T-helper 22 cell (primary cell): ENCODE data around the gene EFHC1.

Source experiments
- DNase-seq: peaks from one replicate; pipeline ENCODE4 v3.0.0-alpha.2; 2020; ENCODE audit warnings: low read depth

Gene EFHC1

DNA sequence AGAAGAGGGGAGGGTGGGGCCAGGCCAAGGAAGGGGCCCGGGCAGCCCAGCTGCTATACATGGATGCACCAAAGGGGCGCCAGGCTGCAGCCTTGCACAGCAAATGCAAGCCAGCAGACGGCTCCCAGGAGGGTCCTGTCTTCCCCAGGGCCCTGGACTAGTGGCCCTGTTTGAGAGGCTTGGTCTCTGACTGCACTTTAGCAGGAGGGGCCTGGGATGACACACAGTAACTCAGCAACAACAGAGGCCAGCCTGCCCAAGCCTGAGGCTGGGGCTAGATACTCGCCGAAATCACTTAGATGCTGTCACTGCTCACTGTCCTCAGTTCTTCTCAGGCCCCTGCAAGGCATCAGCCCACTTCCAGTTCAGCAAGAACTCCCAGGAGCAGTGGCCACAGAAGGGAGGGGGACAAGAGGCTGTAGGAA lies 83.2 kb downstream of the EFHC1 start:
- no peak for DNase-seq

DNA sequence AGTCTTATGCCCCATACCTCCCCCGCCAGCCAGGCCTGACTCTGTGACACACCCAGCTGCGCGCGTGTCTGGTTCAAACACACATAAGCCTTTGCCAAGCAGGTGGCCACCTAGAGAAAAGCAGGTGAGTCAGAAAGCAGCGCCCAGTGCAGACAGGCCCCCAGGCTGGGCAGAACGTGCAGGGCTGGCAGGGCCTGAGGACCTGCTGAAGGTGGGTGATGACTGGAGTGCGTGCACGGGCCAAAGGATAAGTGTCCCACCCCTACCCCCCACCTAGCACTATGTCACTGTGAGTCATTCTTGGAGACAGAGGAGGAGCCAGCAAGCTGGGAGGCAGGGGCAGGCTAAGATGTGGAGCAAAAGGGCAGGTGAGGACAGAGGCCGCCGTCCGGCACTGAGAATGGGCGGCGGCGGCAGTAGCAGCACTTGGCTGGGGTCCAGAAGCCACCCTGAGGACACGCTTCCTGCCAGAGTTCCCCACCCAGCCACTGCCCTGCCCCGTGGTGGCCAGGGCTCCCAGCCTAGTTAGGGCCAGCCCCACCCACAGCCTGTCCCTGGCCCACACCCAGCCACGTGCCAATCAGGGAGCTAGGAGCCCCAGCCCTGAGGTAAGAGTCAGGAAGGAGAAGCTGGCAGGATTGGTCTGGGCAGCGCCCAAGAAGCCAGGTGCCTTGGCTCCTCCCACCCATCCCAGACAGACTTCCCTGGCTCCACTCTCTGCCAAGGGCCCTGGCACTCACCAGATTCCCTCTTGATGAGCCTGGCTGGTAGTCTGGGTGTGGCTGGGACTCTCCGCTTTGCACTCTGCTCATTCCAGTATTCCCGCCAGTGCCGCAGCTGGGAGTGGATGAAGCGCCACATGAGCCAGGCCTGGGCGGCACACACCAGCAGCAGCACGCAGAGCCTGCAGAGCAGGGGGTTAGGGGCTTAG lies 84.0 kb downstream of the EFHC1 start:
- DNase-seq: no peak

- DNase-seq: no peak
These were observed 84.6 kb downstream of the EFHC1 start for GRCh38 chr6:52504782-52505136.

DNA sequence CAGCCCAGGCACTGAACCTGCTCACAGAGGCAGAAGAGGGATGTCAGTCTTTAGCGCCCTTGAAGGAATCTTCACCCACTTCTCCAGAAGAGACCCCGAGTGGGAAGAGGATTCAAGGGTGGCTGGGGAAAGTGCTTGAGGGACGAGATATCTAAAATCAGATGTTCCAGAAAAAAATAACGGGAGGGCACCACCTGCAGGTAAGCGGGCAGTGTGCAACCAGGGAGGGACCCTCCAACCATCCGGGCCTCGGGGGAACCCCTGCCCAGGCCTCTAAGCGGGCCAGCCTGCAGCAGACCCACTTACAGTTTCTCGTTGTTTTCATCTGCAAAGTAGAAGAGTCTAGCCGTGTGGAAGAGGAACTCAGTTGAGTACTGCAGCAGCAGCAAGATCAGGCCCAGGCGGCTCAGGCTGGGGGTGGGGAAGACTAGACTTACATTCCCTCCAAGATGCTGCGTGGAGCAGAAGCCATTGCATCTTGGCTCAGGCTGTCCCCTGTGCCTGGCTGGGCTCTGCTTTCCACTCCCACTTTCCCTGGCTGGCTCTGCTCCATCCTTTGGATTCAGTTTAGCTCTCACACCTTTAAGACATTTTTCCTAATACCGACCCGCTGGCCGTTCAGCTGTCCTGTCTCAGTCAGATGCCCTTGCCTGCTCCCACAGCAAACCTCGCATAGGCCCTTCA lies 85.7 kb downstream of the EFHC1 start:
- DNase-seq: no peak

DNA sequence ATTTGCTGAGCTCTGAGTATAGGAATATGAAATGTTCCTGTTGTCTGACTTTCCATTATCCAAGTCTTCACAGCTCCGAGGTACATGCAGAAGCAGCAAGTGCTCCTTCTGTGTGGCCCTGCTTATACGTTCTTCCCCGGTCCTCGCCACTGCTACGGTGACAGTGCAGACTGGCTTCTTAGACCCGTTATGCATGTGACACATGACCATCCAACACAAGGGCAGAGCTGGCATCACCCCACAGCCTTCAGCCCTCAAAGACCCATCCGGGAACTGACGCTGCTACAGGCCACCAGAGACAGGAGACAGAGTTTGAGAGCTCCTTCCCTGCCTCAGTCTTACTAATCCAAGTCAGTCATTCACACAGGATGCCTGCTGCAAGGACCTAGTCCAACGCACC lies 86.3 kb downstream of the EFHC1 start:
- no peak for DNase-seq

- no peak for DNase-seq
These were observed 87.6 kb downstream of the EFHC1 start for GRCh38 chr6:52507557-52508260.

- no peak for DNase-seq
These were observed 88.2 kb downstream of the EFHC1 start for GRCh38 chr6:52508261-52508739.

DNA sequence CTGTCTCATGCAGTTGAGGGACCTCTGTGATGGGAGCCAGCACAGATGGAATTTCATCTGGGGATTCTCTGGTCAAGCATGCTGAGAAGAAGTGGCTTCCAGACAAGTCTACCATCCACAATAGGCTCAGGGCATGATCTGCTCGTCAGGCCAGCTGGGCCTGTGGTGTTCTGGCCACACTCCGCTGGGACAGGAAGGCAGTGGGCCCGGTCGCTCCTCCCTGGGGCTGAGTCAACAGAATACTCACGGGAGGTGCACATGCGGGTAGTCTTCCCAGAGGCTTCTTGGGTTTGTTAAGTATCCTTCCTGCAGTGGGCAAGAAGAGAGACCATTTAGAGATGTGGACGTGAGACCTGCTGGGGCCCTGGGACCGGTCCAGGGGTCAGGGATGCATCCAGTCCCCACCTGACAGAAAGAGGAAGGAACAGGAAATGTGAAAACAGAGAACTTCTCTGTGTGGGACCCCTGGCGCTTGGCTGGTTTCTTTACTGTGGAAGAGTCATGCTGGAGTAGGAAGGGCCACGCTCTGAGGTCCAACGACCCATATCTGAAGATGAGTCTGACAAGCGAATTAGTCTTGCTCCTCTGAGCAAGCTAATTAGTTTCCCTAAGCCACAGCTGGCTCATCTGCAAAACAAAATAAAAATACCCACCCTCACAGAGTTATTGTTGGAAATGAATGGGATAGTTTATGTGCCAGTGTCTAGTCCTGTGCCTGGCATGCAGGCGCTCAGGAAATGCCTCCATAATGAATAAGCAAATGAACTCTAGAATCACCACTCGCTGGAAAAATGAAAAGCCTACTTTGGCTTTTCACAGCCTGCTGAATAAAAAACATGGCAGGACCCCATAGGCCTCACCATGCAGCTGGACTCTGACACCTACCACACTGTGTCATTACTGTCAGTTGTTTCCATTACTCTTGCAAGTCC lies 89.4 kb downstream of the EFHC1 start:
- DNase-seq: no peak

GRCh38 chr6:52510213-52510562 lies 90.0 kb downstream of the EFHC1 start:
- no peak for DNase-seq

DNA sequence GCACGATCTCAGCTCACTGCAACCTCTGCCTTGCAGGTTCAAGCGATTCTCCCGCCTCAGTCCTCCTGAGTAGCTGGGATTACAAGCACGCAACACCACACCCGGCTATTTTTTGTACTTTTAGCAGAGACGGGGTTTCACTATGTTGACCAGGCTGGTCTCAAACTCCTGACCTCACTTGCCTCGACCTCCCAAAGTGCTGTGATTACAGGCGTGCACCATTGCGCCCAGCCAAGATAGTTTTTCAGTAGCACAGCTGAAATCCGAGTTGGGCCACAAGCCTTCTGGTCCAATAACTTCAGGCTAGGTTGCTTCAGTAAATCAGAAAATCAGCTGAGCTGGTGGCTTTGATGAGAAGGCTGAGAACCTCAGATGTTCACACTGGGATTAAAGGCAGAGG lies 91.0 kb downstream of the EFHC1 start:
- DNase-seq: no peak

DNA sequence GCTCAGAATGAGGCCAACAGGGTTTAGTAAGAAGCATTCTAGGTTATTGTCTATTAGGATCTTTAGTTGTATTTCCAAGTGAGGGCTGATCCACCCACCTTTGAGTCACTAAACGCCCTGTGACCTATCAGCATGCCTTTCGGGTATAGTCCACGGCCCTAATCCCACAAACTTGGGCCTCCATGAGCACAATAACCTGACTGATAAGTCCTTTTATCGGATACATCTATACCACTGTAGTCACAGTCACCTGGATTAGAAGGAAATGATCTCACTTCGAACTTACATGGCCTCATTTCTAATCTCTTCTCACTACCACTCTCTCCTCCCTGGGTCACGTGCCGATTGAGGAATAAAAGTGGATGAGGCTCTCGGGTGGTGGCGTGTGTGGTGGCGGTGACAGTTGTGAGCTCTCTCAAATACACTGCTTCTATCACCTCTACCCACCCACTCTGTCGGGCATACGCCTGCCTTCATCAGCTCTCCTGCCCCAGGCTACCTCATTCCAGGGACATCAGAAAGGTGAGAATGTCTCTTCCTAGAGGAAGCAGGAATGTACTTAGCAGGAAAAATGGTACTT lies 91.5 kb downstream of the EFHC1 start:
- no peak for DNase-seq

DNA sequence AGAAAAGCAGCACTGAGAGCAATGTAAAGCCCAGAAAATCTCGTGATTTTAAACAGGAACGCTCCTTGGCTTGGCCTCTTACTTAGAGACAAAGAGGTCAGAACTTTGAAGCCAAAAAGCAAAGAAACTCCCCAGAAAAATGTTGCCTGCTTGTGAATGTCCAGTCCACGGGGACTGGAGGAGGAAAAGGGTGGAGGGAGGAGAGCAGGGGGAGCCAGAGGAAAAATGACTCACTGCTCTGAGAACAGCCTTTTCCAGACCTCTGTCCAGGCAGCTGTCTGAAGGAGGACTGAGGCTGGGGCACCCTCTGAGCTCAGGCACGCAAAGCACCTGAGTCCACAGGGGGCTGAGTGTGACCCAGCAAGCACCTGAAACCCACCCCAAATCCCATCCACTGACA lies 92.1 kb downstream of the EFHC1 start:
- no peak for DNase-seq

- DNase-seq: no peak
These were observed 93.3 kb downstream of the EFHC1 start for GRCh38 chr6:52513464-52513863.

DNA sequence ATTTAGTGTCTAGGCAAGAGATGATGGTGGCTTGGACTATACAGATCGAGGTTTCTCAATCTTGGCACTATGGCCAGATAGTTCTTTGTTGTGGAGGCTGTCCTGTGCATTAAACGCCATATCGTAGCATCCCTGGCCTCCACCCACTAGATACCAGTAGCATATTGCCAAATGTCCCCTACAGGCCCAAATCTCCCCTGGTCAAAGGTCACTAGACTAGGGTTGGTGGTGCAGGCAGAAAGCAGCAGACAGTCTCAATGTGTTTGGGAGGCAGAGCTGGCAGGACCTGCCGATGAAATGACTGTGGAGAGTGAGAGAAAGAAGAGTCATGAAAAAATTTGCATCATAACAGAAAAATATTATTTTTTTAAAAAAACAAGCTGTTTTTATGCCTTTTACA lies 93.8 kb downstream of the EFHC1 start:
- DNase-seq: no peak

DNA sequence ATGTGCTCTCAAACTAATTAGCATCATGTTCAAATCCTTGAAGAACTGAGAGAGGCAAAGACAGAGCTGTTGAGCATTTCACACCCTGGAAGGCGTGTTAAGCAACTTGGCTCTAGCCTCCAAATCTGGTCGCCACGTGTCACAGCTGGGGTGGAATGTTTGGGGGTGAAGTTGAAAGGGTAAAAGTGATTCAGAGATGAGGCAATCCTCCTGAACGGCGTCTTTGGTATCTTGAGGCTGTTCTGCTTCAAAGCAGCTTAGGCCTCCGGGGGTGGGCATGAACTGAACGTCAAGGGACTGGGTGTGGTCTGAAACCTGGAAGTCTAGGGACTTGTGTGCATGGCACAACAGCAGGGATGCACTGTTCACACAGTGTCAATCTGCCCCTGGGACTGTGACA lies 94.4 kb downstream of the EFHC1 start:
- no peak for DNase-seq

GRCh38 chr6:52515219-52515960 lies 95.2 kb downstream of the EFHC1 start:
- DNase-seq: no peak

DNA sequence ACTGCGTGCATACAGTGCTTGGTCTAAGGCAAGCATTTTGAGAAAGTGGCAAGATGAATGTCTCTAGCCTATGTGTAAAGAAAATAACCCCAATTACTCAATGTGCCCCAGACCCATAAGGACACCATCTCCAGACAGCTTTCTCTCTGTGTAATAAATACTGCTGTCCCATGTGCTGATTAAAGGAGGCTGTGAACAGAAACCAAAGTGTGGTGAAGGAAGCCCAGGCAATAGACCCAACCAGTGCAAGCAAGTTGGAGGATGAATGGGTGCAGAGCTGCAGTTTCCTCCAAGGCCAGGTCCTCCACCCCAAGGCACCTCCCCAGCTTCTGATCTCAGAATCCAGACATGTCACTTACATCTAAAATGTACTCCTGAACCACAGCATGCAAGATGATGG lies 96.1 kb downstream of the EFHC1 start:
- no peak for DNase-seq

GRCh38 chr6:52516943-52517342 lies 96.8 kb downstream of the EFHC1 start:
- DNase-seq: no peak

DNA sequence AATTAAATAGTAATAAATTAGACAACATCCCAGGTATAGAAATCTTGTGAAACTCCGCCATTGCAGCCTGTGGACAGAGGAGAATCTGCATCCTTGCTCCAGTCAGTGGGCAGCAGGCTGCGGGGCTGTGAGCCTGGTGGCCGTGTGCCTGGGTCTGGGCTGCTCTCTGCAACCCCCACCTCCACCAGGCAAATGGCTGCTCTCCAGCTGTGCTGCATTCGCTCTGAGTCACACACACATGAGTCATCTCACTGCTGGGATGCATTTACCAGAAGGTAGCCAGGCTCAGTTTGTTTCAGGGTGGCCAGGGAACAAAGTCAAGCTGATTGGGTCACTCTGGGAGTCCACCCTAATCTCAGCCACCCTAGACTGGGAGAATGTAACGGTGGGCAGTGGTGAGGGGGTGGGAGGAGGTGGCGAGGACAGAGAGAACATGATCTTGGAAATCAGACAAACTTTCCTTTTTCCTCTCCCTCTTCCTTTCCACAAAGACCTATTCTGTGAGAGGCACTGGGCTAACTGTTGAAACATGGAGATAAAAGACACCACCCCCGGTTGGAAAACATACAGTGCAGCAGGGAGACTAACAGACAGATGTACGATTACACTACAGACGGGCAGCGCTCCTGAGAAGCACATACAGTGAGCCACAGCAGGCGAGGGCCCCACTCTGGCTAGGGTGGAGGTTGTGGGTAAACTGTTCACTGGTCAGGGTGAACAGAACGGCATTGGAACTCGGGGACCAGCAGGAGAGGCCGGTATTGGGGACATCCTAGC lies 97.5 kb downstream of the EFHC1 start:
- no peak for DNase-seq
